Peyer's patch (tissue), 4 donors: ENCODE results near the gene PRG2. TPM values are rescaled to one million over a fixed set of nuclear protein-coding genes. Genes with fewer than 3 reads are reported as not detected.
"Not testable (repeated sequence)": the region's sequence is repeated elsewhere in the genome, so short reads cannot be mapped to it uniquely, and the experiment has no call there.

ENCODE experiments used
- DNase-seq, 3 donors: peaks; one replicate each; pipeline ENCODE4 v3.0.0-alpha.2; 2017 to 2019
- H3K27ac ChIP-seq, 4 donors: fragments of 200-600 bp; sonication (generic); one replicate each; pipeline ENCODE4 v1.5.1; 2016 to 2019
- H3K27me3 ChIP-seq, 2 donors: fragments of 200-600 bp; sonication (generic); one replicate each; pipeline ENCODE4 v1.5.1; 2019
- H3K36me3 ChIP-seq, 3 donors: fragments of 200-600 bp; sonication (generic); one replicate each; pipeline ENCODE4 v1.5.1; 2016 to 2019
- H3K4me1 ChIP-seq, 4 donors: fragments of 200-600 bp; sonication (generic); one replicate each; pipeline ENCODE4 v1.5.1; 2016 to 2019
- H3K4me3 ChIP-seq, 4 donors: fragments of 200-600 bp; sonication (generic); 1 replicate in 3 of 4; 2 replicates in 1 of 4; pipeline ENCODE4 v1.5.1; 2016 to 2019; ENCODE audit warnings: mild to moderate bottlenecking in 1 of 4
- H3K9me3 ChIP-seq, 4 donors: fragments of 200-600 bp; sonication (generic); one replicate each; pipeline ENCODE4 v1.5.1; 2016 to 2019; ENCODE audit warnings: mild to moderate bottlenecking in 1 of 4
- POLR2A ChIP-seq, 2 donors: fragments of 450-650 bp; IDR thresholded peaks; one replicate each; pipeline ENCODE4 v1.5.1; 2017; ENCODE audit warnings: antibody characterized with exemption in 2 of 2, mild to moderate bottlenecking in 2 of 2, moderate library complexity in 2 of 2
- total RNA-seq, 4 donors: library from RNA; depleted of rRNA; stranded (reverse); fragments of >200 nt; gene quantifications; one replicate each; pipeline ENCODE4 v1.1.0, GENCODE V29; 2016
- TF ChIP-seq, protein P1 (sequence below), 6 experiments: fragments of 450-650 bp in 4 of 6; fragments of 200-600 bp in 2 of 6; sonication (generic) in 1 of 6; IDR thresholded peaks; one replicate each; pipeline ENCODE4 v1.5.1; 2017 to 2019; ENCODE audit warnings: antibody characterized with exemption in 6 of 6, mild to moderate bottlenecking in 3 of 6, moderate library complexity in 1 of 6

Gene PRG2
- total RNA-seq, 4 donors from 2014 or later: not detected

- no peaks in the 10 kb centered on the region for H3K36me3 ChIP-seq
- H3K27ac ChIP-seq: no peak overlapping the region
- no peaks in the 10 kb centered on the region for H3K4me1 ChIP-seq
- no peak for TF ChIP-seq POLR2A (IDR thresholded peaks at IDR 0.05)
- TF ChIP-seq, protein P1, sequence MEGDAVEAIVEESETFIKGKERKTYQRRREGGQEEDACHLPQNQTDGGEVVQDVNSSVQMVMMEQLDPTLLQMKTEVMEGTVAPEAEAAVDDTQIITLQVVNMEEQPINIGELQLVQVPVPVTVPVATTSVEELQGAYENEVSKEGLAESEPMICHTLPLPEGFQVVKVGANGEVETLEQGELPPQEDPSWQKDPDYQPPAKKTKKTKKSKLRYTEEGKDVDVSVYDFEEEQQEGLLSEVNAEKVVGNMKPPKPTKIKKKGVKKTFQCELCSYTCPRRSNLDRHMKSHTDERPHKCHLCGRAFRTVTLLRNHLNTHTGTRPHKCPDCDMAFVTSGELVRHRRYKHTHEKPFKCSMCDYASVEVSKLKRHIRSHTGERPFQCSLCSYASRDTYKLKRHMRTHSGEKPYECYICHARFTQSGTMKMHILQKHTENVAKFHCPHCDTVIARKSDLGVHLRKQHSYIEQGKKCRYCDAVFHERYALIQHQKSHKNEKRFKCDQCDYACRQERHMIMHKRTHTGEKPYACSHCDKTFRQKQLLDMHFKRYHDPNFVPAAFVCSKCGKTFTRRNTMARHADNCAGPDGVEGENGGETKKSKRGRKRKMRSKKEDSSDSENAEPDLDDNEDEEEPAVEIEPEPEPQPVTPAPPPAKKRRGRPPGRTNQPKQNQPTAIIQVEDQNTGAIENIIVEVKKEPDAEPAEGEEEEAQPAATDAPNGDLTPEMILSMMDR (IDR thresholded peaks at IDR 0.05): no peak
- DNase-seq: no peak
- H3K4me3 ChIP-seq: no peak overlapping the region
- H3K9me3 ChIP-seq: no peaks in the 10 kb centered on the region
- no peaks in the 10 kb centered on the region for H3K27me3 ChIP-seq
Observed at GRCh38 chr11:57368845-57369232, 21.6 kb downstream of the PRG2 start.

GRCh38 chr11:57368106-57368844 lies 22.2 kb downstream of the PRG2 start:
- H3K4me3 ChIP-seq: no peak overlapping the region
- no peaks in the 10 kb centered on the region for H3K4me1 ChIP-seq
- H3K27me3 ChIP-seq: no peaks in the 10 kb centered on the region
- H3K9me3 ChIP-seq: no peaks in the 10 kb centered on the region
- H3K27ac ChIP-seq: no peak overlapping the region
- no peaks in the 10 kb centered on the region for H3K36me3 ChIP-seq
- no peak for DNase-seq
- TF ChIP-seq POLR2A (IDR thresholded peaks at IDR 0.05): no peak
- TF ChIP-seq, protein P1 (IDR thresholded peaks at IDR 0.05): no peak

DNA sequence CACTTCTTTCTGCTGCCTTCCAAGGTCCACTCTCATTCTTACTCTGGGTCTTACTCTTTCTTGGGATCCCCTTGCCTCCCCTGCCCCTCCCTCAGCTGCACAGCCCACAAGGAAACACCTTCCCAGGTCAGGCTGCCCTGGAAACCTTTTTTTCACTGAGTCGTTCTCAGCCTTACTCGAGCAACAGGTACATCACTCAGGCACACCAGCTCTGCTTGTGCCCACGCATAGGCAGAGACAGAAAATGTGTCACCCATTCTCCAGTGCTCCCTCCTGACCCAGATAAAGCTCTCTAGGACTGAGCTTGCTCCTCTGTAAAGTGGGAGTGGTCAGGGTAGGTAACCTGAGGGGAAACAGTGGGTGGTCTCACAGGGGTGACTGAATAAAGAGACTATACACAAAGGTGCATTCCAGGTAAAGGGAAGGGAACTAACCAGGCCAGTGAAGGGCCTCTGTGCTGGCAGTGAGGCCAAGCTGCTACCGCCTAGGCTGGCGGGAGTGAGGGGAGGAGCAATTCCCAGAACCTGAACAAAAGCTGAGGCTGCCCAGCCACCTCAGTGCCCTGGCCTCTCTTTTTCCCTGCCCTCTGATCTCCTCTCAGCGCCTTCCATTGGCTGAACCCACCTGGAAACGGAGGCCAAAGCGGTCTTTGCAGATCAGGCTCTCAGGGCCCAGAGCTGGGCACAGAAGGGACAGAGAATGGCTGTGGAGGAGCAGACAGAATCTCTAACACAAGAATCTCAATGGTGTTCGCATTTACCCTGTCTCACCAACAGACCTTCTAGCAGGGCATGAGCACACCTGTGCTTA lies 25.4 kb downstream of the PRG2 start:
- H3K4me1 ChIP-seq: no peaks in the 10 kb centered on the region
- no peaks in the 10 kb centered on the region for H3K9me3 ChIP-seq
- no peak for TF ChIP-seq POLR2A (IDR thresholded peaks at IDR 0.05)
- TF ChIP-seq, protein P1 (IDR thresholded peaks at IDR 0.05): no peak
- no peaks in the 10 kb centered on the region for H3K27me3 ChIP-seq
- no peaks in the 10 kb centered on the region for H3K36me3 ChIP-seq
- no peak for DNase-seq
- H3K27ac ChIP-seq: no peak overlapping the region
- no peak overlapping the region for H3K4me3 ChIP-seq

DNA sequence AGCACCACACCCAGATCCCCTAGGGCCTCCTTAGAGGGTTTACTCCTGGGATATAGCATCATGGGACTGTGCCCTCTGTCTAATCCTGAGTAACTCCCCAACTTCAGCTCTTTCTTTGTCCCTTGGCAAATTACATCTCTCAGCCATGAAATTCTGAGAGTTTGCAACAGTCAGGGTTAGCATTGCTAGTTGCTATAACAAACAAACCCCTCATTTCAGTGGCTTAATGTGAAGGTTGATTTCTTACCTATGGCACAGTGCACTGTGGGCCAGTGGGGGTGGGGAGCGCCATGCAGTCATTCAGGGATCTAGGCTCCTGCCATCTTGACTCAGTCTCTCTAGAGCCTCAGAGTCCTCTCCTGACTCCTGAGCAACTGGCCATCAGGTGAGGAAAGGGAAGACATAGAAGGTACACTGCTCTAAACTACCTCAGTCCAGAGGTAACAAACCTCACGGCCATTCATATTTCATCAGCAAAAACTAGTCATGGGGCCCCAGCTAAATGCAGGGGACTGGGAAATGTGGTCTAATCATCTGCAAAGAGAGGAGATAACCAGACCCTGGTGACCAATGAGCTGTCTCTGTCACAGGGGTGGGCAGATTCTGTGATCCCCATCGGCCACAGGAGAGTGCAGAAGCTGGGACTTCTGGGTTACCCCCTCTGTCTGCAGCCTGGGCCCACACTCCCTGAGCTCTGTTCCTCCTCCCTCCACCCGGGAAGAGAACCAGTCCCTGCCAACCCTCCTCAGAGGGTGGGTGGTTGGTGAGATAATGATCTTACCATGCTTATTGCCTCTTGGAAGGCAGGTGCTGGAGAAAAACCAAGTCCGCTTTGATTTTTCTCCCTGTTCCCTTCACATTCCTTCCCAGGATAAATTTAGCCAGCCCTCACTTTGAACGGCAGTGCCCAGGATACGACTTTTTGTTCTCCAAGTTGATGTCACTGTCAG lies 27.0 kb downstream of the PRG2 start:
- no peak for TF ChIP-seq POLR2A (IDR thresholded peaks at IDR 0.05)
- TF ChIP-seq, protein P1 (IDR thresholded peaks at IDR 0.05): no peak
- Histone ChIP-seq H3K27me3 (no peaks in the 10 kb centered on the region), H3K9me3 (no peaks in the 10 kb centered on the region), H3K36me3 (no peaks in the 10 kb centered on the region), H3K4me1 (no peaks in the 10 kb centered on the region), H3K27ac (no peak overlapping the region), H3K4me3 (no peak overlapping the region)
- DNase-seq: no peak

DNA sequence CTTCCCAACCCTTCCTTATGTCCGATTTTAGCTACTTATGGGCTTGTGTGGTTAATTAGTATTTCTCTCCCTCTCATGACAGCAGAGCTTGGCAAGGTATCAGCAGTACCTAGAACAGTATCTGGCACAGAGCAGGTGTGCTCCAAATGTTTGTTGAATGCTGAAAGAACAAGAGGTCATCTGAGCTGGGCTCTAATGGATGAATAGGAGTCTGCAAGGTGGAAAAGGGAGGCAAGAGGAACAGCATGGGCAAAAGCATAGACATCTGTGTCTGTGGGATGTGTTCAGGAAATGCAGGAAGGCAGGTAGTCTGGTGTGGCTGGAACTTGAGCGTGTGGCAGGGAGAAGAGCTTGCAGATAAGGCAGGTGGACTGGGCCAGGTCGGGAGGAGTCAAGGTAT lies 28.5 kb downstream of the PRG2 start:
- H3K27me3 ChIP-seq: no peaks in the 10 kb centered on the region
- H3K4me1 ChIP-seq: peaks cover 0 to 5% (median 0%) of the 10 kb centered on the region in 4 donors
- no peak overlapping the region for H3K27ac ChIP-seq
- TF ChIP-seq, protein P1 (IDR thresholded peaks at IDR 0.05): no peak
- TF ChIP-seq POLR2A (IDR thresholded peaks at IDR 0.05): no peak
- H3K36me3 ChIP-seq: no peaks in the 10 kb centered on the region
- no peak for DNase-seq
- H3K9me3 ChIP-seq: no peaks in the 10 kb centered on the region
- no peak overlapping the region for H3K4me3 ChIP-seq

- H3K27ac ChIP-seq, H3K36me3 ChIP-seq, H3K27me3 ChIP-seq, H3K4me3 ChIP-seq, H3K4me1 ChIP-seq, H3K9me3 ChIP-seq, DNase-seq: not testable (repeated sequence)
Observed at GRCh38 chr11:57361420-57361819, 29.0 kb downstream of the PRG2 start.
